Glutamatergic neuron (in vitro differentiated cells): ENCODE measurements around the gene KRTAP19-6. TPM values are rescaled to one million over a fixed set of nuclear protein-coding genes. Genes with fewer than 3 reads are reported as not detected.

Source experiments
- DNase-seq: peaks from one replicate; pipeline ENCODE4 v3.0.0; 2022
- H3K27ac Mint-ChIP-seq: one replicate; pipeline ENCODE4 v1.8.0; 2020; ENCODE audit warnings: mild to moderate bottlenecking, mixed read lengths, inconsistent platforms; ENCODE audit not compliant: unreplicated experiment
- H3K27me3 Mint-ChIP-seq: one replicate; pipeline ENCODE4 v1.8.0; 2020; ENCODE audit warnings: mild to moderate bottlenecking, moderate library complexity, mixed read lengths, inconsistent platforms; ENCODE audit not compliant: unreplicated experiment
- H3K36me3 Mint-ChIP-seq: one replicate; pipeline ENCODE4 v1.8.0; 2020; ENCODE audit warnings: mild to moderate bottlenecking, mixed read lengths, inconsistent platforms; ENCODE audit not compliant: unreplicated experiment
- H3K4me1 Mint-ChIP-seq: one replicate; pipeline ENCODE4 v1.8.0; 2020; ENCODE audit warnings: mild to moderate bottlenecking, low read depth, mixed read lengths, inconsistent platforms; ENCODE audit not compliant: unreplicated experiment
- H3K4me3 Mint-ChIP-seq: one replicate; pipeline ENCODE4 v1.8.0; 2020; ENCODE audit warnings: mild to moderate bottlenecking, mixed read lengths, inconsistent platforms; ENCODE audit not compliant: unreplicated experiment
- H3K9me3 Mint-ChIP-seq: one replicate; pipeline ENCODE4 v1.8.0; 2020; ENCODE audit warnings: mild to moderate bottlenecking, moderate library complexity, mixed read lengths, inconsistent platforms; ENCODE audit not compliant: unreplicated experiment
- CTCF ChIP-seq: fragments of 200-600 bp; sonication (generic); IDR thresholded peaks from one replicate; pipeline ENCODE4 v1.5.0; 2021; ENCODE audit not compliant: partially characterized antibody, unreplicated experiment
- total RNA-seq: library from RNA; stranded (reverse); fragmentation: NEBNext Ultra II Directional; extraction: Animal tissue kit (Norgen Biotek cat#: 25700); gene quantifications from one replicate; pipeline ENCODE4 v1.2.1, GENCODE V29; 2021; ENCODE audit not compliant: unreplicated experiment

KRTAP19-6 gene
- total RNA-seq, 1 donor from 2014 or later = not detected

- H3K9me3 Mint-ChIP-seq = no peaks in the 10 kb centered on the region
- H3K4me3 Mint-ChIP-seq = no peak overlapping the region
- H3K27ac Mint-ChIP-seq = no peak overlapping the region
- no peaks in the 10 kb centered on the region for H3K4me1 Mint-ChIP-seq
- no peaks in the 10 kb centered on the region for H3K36me3 Mint-ChIP-seq
- no peak for DNase-seq
- no peaks in the 10 kb centered on the region for H3K27me3 Mint-ChIP-seq
- no peak for TF ChIP-seq CTCF
Observed at GRCh38 chr21:30577766-30578165, 36.1 kb upstream of the KRTAP19-6 start.

- Mint-ChIP-seq H3K27ac (no peak overlapping the region), H3K4me3 (no peak overlapping the region)
- no peak for TF ChIP-seq CTCF
Observed at GRCh38 chr21:30567617-30568016, 26.0 kb upstream of the KRTAP19-6 start.

GRCh38 chr21:30563630-30564029 lies 22.0 kb upstream of the KRTAP19-6 start:
- no peak for DNase-seq
- no peaks in the 10 kb centered on the region for H3K27me3 Mint-ChIP-seq
- no peaks in the 10 kb centered on the region for H3K36me3 Mint-ChIP-seq
- H3K9me3 Mint-ChIP-seq = no peaks in the 10 kb centered on the region
- no peak for TF ChIP-seq CTCF
- no peak overlapping the region for H3K4me3 Mint-ChIP-seq
- H3K27ac Mint-ChIP-seq = no peak overlapping the region
- no peaks in the 10 kb centered on the region for H3K4me1 Mint-ChIP-seq

More at GRCh38 chr21:30567617-30568016, 26.0 kb upstream of the KRTAP19-6 start:
- H3K27me3 Mint-ChIP-seq = no peaks in the 10 kb centered on the region
- no peak for DNase-seq
- no peaks in the 10 kb centered on the region for H3K9me3 Mint-ChIP-seq
- no peaks in the 10 kb centered on the region for H3K36me3 Mint-ChIP-seq
- no peaks in the 10 kb centered on the region for H3K4me1 Mint-ChIP-seq

- no peaks in the 10 kb centered on the region for H3K27me3 Mint-ChIP-seq
- no peak overlapping the region for H3K4me3 Mint-ChIP-seq
- no peaks in the 10 kb centered on the region for H3K4me1 Mint-ChIP-seq
- H3K36me3 Mint-ChIP-seq = no peaks in the 10 kb centered on the region
- no peak for TF ChIP-seq CTCF
- no peak overlapping the region for H3K27ac Mint-ChIP-seq
- H3K9me3 Mint-ChIP-seq = no peaks in the 10 kb centered on the region
- no peak for DNase-seq
Observed at GRCh38 chr21:30563072-30563471, 21.4 kb upstream of the KRTAP19-6 start.

- Mint-ChIP-seq H3K36me3 (no peaks in the 10 kb centered on the region), H3K4me3 (no peak overlapping the region)
Observed at GRCh38 chr21:30561957-30562356, 20.3 kb upstream of the KRTAP19-6 start.

More at GRCh38 chr21:30561957-30562356, 20.3 kb upstream of the KRTAP19-6 start:
- H3K27me3 Mint-ChIP-seq = no peaks in the 10 kb centered on the region
- no peak for DNase-seq
- H3K4me1 Mint-ChIP-seq = no peaks in the 10 kb centered on the region
- H3K9me3 Mint-ChIP-seq = no peaks in the 10 kb centered on the region
- H3K27ac Mint-ChIP-seq = no peak overlapping the region
- TF ChIP-seq CTCF = no peak
